ENCODE data around the gene CRAMP1.

Gene CRAMP1

DNA sequence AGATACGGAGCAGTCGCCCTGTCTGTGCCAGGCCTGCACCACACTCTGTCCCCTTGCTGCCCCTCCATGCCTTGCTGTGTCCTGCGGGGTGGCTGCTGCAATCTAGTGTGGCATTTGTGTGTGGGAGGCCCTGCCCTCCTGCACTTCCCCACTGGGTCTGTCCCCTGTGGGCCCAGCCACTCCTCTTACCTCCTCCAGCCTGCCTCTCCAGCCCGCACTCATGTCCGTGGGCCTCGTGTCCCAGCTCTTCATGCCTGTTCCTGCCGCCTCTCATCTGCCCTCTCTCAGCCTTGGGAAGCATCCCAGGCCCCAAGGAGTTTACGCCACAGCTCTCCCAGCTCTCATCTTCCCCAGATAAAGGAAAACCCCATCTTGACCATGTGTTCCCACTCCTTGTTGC, 26.6 kb downstream of the CRAMP1 start:
- DNase-seq: no peak

DNA sequence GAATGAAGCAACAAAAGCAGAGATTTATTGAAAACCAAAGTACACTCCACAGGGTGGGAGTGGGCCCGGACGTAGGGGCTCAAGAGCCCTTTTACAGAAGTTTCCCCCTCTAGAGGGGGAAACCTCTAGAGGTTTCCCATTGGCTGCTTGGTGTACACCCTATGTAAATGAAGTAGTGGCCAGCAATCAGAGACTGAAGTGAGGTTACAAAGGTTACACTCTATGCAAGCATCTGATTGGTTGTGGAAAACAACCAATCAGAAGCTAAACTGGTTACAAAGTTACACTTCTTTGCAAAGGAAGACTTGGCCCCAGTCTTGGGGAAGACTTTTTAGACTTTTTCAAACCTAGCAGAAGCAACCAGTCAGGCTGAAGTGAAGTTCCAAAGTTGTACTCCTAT, 27.1 kb downstream of the CRAMP1 start:
- no peak for DNase-seq

DNA sequence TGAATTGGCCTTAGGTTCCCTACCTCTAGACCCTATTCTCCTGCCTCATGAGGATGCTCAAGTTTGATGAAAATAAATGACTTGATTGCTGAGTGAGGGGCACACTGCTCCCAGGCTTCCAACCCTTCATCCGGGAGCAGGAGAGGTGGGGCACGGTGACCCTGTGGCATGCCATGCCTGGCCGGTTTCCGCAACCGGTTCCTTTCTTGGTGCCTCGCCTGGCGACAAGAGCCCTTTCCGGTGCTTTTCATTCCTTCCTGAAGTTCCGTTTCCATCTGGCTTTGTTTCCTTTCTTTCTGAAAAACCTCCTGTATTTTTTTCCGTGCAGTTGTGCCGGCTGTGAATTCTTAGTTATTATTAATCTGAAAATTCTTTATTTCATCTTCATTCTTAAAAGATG, 27.7 kb downstream of the CRAMP1 start:
- no peak for DNase-seq

DNA sequence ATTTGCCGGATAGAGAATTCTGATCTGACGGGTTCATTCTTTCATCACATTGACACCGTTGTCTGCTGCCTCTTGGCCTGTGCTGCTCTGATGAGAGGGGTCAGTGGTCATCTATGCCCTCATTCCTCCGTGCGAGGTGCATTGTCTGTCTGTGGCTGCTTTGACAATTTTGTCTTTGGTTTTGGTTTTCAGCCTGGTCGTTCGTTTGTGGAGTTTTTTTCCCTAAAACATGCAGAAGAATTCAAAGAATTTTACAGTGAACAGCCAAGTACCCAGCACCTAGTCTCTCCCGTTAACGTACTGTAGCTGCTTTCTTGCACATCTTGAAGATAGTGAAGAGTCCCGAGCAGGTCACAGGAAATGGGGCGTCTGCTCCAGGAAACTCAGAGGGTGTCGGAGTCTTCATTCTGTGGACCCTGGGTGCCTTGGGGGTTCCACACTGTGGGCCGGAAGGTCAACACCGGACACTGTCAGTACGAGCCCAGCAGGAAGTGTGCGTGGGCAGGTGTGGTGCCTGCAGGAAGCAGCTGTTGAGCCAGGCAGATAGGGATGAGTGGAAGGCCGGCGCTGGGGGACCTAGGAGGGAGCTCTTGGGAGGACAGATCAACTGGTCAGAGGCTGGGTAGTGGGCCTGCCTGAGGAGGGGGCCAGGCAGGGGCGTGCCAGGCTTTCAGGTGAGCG, 28.2 kb downstream of the CRAMP1 start:
- no peak for DNase-seq

DNA sequence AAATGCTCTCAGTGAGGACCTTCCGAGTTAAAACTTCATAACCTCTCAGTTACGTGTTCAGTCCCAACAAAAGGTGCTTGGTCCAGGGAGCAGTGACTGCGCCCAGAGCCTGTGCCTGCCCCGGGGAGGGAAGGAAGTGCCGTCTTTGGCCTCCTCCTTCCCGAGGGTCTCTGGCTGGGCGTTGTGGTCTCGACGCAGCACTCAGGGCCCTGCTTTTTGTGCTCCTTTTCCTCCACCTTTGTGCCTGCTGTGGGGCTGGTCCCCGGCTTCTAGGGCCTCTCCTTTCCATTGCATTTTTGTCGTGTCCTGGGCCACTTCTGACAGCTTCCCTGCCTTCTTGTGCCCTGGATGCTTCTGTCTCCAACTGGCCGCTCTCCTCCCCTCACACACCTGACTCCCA, 29.1 kb downstream of the CRAMP1 start:
- DNase-seq: no peak

DNA sequence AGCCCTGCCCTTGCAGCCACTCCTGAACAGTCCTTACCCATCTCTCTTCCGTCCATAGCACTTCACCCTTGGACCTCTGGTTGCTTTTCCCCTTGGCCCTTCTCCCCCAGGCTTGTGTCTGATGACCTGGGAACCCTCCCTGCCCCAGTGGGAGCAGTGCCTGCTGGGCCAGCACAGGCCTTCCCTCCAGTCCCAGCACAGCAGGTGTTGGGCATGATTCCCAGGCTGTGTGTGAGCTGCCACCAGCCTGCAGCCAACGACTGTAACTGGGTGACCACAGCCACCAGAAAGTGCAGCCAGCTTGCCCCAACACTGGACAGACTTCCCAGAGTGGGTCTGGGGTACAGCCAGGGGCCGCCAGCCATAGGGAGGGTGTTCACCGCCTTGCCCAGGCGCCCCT, 30.0 kb downstream of the CRAMP1 start:
- DNase-seq: no peak

DNA sequence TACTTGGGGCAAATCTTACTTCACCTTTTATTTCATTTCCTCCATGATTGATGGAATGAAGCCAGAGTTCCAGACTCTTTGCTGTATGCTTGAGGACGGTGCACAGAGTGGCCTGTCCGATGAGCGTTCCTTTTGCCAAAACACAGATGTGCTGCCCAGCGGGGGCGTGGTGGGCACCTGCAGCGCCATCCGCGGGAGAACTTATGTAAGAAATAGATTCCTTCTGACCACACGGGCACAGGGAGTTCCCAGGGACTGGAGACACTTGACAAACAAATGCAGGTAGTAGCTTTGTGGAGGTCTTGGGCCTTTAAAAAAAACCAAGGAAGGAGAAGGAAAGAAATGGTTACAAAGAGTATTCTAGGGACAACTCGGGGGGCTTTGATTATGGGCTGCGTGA, 30.6 kb downstream of the CRAMP1 start:
- DNase-seq: no peak

DNA sequence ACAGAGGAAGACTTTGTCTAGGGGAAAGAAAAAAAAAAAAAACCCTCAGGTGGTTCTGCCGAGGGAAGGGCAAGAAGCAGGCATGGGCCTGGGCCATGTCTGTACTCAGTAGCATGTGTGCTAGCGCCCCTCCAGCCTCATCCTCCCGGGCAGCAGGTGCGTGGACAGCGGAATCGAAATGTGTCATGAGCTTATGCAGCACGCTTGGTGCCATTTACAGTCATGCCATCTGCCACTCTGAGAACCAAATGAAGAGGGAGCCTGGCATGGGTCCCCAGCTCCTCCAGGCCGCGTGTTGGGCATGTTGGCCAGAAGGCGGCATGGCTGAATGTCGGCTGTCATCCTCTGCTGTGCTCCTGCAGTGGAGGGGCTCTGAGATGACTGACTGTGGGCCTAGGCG, 31.4 kb downstream of the CRAMP1 start:
- no peak for DNase-seq

DNA sequence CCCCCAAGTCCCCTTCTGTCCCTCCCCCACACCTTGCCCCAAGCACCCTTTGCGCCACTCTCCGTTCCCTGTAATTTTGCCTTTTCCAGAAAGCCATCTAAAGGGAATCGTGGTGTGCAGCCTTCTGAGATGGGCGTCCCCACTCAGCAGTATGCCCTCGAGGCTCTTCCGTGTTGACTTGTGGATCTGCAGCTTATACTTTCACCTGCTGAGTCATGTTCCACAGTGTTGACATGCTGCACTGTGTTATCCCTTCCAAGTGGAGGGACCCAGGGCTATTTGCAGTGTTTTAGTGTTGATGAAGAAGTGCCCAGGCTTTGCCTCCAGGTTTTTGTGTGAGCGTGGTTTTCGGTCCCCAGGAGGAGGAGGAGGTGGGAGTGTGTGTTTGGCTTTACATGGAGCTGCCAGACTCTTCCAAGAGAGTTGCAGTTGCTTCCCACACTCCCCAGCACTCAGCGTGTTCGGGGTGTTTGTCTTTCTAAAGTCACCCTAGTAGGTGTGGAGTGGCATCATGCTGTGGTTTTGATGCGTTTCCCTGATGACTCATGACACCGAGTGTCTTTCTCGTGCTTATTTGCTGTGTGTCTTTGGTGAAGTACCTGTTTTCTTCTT, 33.9 kb downstream of the CRAMP1 start:
- DNase-seq: no peak

DNA sequence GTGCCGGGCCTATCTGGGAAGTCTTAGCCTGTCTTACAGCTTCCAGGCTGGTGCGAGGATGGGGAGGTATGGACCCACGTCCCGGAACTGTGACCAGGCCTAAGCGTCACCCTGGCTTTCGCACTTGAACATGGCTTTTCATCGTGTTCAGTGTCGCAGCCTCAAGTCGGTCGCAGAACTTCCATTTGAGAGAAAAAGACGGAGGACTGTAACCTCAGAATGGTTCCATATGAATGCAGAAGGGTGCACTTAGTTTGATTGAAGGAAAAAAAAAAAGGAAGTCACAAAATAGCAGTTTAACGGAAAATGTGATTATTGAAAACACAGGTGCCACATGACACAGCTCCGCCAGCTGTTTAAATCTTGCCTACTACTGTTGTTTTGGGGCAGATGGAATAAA, 35.7 kb downstream of the CRAMP1 start:
- no peak for DNase-seq

DNA sequence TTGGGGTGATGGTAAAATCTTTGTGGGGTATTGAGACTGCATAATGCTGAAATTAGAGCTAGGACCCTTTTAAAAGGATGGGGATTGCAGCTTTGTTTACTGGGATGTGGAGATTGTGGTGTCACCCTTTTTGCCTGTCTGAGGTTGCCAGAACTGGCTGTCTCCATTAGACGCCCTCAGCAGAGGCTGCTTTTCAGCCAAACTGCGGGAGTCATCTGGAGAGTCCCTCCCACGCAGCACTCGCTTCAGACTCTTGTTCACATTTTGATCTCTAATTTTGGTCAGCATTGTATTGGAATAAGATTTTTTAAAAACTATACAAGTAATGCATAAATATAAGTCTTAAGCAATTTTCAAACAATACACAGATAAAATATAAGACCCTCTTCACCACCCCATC, 38.0 kb downstream of the CRAMP1 start:
- DNase-seq: no peak

DNA sequence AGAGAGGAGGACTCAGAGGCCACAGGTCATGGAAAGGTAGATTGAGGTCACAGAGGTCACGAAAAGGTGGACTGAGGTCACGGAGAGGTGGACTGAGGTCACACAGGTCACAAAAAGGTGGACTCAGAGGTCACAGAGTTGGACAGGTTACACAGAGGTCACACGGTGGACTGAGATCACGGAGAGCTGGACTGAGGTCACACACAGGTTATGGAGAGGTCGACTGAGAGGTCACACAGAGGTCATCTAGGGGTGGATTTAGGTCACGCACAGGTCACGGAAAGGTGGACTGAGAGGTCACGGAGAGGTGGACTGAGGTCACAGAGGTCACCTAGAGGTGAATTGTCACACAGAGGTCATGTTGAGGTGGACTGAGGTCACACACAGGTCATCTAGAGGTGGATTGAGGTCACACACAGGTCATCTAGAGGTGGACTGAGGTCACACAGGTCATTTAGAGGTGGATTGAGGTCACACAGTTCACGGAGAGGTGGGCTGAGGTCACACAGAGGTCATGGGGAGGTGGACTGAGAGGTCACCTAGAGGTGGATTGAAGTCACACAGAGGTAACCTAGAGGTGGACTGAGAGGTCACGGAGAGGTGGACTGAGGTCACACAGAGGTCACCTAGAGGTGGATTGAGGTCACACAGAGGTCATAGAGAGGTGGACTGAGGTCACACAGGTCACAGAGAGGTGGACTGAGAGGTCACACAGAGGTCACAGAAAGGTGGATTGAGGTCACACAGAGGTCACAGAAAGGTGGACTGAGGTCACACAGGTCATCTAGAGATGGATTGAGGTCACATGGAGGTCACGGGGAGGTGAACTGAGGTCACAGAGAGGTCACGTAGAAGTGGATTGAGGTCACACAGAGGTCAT, 39.2 kb downstream of the CRAMP1 start:
- DNase-seq: no peak

DNA sequence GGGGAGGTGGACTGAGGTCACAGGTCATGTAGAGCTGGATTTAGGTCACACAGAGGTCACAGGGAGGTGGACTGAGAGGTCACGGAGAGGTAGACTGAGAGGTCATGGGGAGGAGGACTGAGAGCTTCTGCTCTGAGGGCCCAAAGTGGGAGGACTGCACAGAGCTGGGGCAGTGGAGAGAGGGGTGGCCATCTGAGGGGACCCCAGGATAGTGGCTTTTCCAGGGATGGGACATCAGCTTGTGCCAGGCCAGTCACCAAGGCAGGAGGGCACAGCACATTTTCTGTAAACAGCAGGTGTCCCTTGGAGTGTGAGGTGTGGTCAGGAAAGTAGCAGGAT, 39.8 kb downstream of the CRAMP1 start:
- no peak for DNase-seq

DNA sequence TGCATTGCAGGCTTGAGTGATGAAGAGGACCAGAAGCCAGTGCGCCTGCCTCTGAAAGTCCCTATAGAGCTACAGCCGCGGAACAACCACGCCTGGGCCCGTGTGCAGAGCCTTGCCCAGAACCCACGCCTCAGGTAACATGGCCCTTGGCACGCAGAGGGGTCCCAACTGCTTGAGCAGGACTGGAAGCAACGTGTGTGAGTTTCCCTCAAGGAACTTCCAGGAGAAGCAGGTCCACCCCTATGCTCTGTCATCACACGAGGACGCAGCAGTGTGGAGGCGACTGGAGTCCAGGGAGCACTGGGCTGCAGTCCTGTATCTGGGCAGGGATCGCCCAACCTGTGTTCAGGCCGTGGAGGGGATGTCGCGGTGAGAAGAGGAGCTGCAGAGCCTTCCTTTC, 40.9 kb downstream of the CRAMP1 start:
- DNase-seq: no peak

DNA sequence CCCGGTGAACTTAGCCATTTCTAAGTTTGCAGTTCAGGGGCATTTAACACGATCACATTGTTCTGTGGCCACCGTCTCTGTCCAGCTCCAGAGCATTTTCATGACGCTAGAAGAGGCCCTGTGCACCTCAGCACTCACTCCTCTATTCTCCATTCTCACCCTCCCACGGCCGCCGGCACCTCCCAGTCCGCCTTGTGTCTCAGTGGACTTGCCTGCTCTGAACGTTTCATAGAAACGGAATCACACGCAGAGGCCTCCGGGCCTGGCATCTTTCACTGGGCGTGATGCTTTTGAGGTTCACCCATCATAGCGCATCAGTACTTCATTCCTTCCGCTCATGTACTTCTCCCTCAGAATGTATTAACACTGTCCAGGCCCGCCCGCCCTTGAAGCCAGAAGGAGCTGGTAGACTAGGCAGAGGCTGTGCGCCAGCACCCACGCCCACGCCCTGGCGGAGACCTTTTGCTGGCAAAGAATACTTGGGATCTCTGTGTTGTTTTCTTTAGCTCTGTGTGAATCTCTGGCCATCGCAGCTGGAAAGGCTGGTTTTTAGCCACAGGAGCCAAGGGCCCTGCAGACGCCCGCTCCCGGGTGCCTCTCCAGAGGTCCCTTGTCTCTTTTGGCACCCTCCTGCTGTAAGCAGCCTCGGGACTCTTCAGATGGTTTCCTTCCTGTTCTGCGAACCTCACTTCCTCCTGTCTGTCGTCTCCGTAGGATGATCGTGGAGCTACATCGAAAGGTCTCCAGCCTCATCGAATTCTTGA, 42.5 kb downstream of the CRAMP1 start:
- no peak for DNase-seq

DNA sequence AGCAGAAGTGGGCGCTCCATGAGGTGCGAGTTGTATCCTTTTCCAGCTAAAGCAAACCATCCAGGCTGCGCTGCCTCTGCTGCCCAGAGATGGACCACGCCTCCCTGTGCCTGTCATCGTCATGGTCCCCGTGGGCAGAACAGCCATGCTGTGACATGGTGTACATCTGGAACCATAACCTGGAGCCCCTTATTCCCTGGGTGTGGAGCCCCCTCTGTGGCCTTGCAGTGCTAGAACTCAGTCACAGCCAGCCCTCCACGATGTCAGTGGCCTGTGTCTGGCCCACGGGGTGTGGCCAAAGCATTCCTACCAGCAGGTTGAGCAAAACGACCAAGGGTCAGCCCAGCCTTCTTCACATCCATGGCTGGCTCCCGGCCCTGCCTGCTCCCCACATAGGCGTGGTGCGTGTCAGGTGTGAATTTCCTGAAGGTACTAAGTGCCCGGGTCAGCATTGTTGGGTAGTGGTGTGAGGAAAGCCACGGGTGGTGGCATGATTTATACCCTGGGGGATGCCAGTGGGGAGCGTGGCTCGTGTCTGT, 43.2 kb downstream of the CRAMP1 start:
- DNase-seq: no peak

DNA sequence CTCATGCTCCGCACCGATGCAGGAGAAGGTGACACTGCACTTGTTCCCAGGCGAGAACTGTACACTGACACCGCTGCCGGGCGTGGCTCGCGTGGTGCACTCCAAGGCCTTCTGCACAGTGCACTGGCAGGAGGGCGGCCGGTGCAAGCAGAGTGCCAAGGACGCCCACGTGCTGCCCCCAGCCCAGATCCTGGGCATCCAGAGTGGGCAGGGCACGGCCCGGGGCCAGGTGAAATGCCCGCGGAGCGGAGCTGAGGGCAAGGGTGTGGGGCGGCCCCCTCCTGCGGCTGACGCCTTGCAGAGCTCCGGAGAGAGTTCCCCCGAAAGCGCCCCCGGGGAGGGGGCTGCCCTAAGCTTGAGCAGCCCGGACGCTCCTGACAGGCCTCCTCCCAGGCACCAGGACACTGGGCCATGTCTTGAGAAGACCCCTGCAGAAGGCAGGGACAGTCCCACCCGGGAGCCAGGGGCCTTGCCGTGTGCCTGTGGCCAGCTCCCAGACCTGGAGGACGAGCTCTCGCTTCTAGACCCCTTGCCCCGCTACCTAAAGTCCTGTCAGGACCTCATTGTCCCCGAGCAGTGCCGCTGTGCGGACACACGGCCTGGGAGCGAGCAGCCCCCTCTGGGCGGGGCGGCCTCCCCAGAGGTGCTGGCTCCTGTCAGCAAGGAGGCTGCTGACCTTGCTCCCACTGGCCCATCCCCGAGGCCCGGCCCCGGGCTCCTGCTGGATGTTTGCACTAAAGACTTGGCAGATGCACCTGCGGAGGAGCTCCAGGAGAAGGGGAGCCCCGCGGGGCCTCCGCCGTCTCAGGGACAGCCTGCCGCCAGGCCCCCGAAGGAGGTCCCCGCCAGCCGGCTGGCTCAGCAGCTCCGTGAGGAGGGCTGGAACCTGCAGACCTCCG, 44.0 kb downstream of the CRAMP1 start:
- no peak for DNase-seq

DNA sequence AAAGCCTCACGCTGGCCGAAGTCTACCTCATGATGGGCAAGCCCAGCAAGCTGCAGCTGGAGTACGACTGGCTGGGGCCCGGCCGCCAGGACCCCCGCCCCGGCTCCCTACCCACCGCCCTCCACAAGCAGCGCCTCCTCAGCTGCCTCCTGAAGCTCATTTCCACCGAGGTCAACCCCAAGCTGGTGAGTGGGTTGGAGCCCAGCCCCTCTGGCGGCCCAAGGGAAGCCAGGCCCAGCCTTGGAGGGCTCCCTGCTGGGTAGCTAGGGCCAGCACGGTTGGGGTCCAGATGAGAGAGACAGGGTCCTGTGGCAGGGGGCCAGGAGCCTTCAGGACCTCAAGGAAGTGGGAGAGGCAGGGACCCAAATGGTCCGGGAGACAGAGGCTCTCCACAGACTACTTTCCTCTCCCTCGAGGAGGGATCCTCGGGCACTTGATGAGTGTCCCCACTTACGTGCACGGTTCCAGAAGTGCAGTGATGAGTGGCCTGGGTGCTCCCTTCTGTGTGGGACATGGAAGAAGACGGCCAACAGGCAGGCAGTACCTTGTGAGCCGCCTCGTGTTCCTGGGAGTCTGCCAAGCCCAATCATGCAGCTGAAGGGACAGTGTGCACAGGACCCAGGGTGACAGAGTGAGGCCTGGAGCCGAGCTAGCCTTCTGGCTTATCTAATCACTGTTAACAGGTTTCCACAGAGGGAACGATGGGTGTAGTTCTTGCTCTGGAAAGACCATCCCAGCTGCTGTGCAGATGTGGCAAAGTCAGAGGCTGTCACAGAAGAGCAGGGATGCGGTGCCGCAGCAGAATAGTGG, 44.9 kb downstream of the CRAMP1 start:
- no peak for DNase-seq

DNA sequence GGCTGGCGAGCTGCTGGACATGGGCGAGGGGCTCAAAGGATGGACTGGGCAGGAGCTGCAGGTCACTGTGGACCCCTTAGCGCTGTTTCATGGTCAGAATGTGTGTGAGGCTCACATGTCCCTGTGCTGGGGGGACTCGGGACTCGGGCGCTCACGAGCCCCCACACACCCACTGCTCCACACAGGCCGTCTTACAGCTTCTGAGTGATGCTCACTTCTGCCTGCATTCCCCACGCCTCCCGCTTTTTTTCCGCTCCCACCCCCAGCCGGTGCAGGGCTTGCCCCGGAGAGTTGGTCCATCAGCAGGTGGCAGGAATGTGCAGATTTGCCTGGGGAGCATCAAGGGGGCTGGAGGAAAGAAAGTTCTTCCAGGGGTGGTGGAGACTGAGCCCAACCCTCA, 45.7 kb downstream of the CRAMP1 start:
- DNase-seq: no peak

DNA sequence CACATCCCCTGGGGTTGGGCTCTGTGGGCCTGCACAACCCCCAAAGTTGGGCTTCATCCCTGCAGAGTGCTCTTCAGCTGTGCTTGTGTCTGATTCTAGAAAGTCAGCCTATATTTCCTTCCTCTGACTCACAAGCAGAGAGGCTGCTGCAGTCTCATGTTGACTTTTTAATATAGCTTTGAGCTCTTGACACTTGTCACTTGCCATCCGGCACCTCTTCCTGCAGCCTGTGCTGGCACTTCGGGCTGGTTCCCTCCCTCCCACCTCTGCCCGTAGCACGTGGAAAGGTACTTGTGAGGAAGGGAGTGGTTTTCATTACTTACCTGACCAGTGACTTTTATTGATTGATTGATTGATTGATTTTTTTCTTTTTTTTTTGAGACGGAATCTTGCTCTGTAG, 46.9 kb downstream of the CRAMP1 start:
- no peak for DNase-seq

DNA sequence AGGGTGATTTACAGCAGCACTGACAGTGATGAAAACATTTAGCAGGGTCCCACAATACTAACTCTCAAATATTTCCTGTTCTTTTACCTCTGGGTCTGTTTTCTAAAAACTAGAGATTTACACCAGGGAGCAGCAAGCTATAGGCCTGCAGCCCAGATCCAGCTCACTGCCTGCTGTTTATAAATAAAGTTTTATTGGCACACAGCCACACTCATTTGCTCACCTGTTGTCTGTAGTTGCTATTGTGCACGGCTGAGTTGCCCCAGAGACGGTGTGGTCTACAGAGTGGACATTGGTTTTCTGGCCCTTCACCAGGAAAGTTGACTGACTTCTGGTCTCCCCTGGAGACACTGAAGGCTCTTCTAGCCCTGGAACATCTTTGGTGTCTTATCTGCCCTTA, 49.7 kb downstream of the CRAMP1 start:
- DNase-seq: no peak

Data from NCI-H526 treated with DMSO at 0.1 percent for 48 hours (cell line).